Measurements from ENCODE around the gene SLC1A1. TPM values are rescaled to one million over a fixed set of nuclear protein-coding genes. Genes with fewer than 3 reads are reported as not detected.

SLC1A1 gene
- total RNA-seq, 1 experiment from 2014 or later = 3.2 TPM

- POLR2A ChIA-PET (ENCODE audit: unreplicated experiment) = no interaction called here
- Histone ChIP-seq H3F3A (ENCODE audit: low read length, unreplicated experiment) (no peaks in the 10 kb centered on the region), H3K9me2 (replicated peaks; ENCODE audit: low read length) (no peaks in the 10 kb centered on the region), H3K27ac (ENCODE audit: low read length) (no peak overlapping the region), H3K36me3 (ENCODE audit: low read depth, low read length) (no peaks in the 10 kb centered on the region), H2AFZ (ENCODE audit: low read length) (no peak overlapping the region), H3K9me3 (ENCODE audit: low read length) (no peaks in the 10 kb centered on the region), H3K27me3 (ENCODE audit: low read length) (no peaks in the 10 kb centered on the region), H3K79me2 (ENCODE audit: low read length) (no peaks in the 10 kb centered on the region), H3K4me3 (ENCODE audit: low read length) (no peak overlapping the region), H3K4me1 (ENCODE audit: insufficient read depth, low read length) (no peaks in the 10 kb centered on the region), H3K4me2 (ENCODE audit: low read length) (no peak overlapping the region), H3K9ac (ENCODE audit: low read length) (no peak overlapping the region), H4K20me1 (ENCODE audit: low read length) (no peaks in the 10 kb centered on the region)
- CTCF ChIA-PET = interaction anchor here (1.4 kb wide), 1 partner anchor 10 kb away, joined by 3 read pairs; no protein-coding TSS in a partner anchor
- ATAC-seq (0 out of 2 replicates have a peak, but pooled peaks have one; percentile 20), DNase-seq (peak; percentile 29)
- TF ChIP-seq EZH2 (IDR thresholded peaks at IDR 0.05; ENCODE audit: low read length, unreplicated experiment) (no peak), CTCF (conservative IDR thresholded peaks at IDR 0.05; ENCODE audit: low read depth, low read length) (no peak), EZH2phosphoT487 (IDR thresholded peaks at IDR 0.05; ENCODE audit: borderline replicate concordance, low read length) (no peak)
- intact Hi-C loops (cut with micrococcal nuclease) = no loop called here
- no TSS peak for BruUV-seq (replicated peaks)
Observed at GRCh38 chr9:4614627-4615026, 124.4 kb downstream of the SLC1A1 start.

- Histone ChIP-seq H3K4me2 (ENCODE audit: low read length) (no peak overlapping the region), H4K20me1 (ENCODE audit: low read length) (no peaks in the 10 kb centered on the region), H3K9me2 (replicated peaks; ENCODE audit: low read length) (no peaks in the 10 kb centered on the region), H2AFZ (ENCODE audit: low read length) (no peak overlapping the region), H3K4me1 (ENCODE audit: insufficient read depth, low read length) (no peaks in the 10 kb centered on the region), H3K4me3 (ENCODE audit: low read length) (no peak overlapping the region), H3F3A (ENCODE audit: low read length, unreplicated experiment) (no peaks in the 10 kb centered on the region), H3K27ac (ENCODE audit: low read length) (no peak overlapping the region), H3K79me2 (ENCODE audit: low read length) (no peaks in the 10 kb centered on the region), H3K9ac (ENCODE audit: low read length) (no peak overlapping the region), H3K36me3 (ENCODE audit: low read depth, low read length) (no peaks in the 10 kb centered on the region), H3K27me3 (ENCODE audit: low read length) (no peaks in the 10 kb centered on the region), H3K9me3 (ENCODE audit: low read length) (no peaks in the 10 kb centered on the region)
- no peak for ATAC-seq
- no TSS peak for BruUV-seq (replicated peaks)
- intact Hi-C loops (cut with micrococcal nuclease) = no loop called here
- ChIA-PET CTCF (interaction anchor here (1.4 kb wide), 1 partner anchor 11 kb away, joined by 3 read pairs; no protein-coding TSS in a partner anchor), POLR2A (ENCODE audit: unreplicated experiment) (no interaction called here)
- DNase-seq = peak; percentile 4
- TF ChIP-seq CTCF (conservative IDR thresholded peaks at IDR 0.05; ENCODE audit: low read depth, low read length) (no peak), EZH2phosphoT487 (IDR thresholded peaks at IDR 0.05; ENCODE audit: borderline replicate concordance, low read length) (no peak), EZH2 (IDR thresholded peaks at IDR 0.05; ENCODE audit: low read length, unreplicated experiment) (no peak)
Observed at GRCh38 chr9:4615251-4615650, 125.0 kb downstream of the SLC1A1 start.

GRCh38 chr9:4615778-4616177 lies 125.5 kb downstream of the SLC1A1 start:
- Histone ChIP-seq H2AFZ (ENCODE audit: low read length) (no peak overlapping the region), H3K4me3 (ENCODE audit: low read length) (no peak overlapping the region), H4K20me1 (ENCODE audit: low read length) (no peaks in the 10 kb centered on the region), H3K9me2 (replicated peaks; ENCODE audit: low read length) (no peaks in the 10 kb centered on the region), H3F3A (ENCODE audit: low read length, unreplicated experiment) (no peaks in the 10 kb centered on the region), H3K36me3 (ENCODE audit: low read depth, low read length) (no peaks in the 10 kb centered on the region), H3K4me1 (ENCODE audit: insufficient read depth, low read length) (no peaks in the 10 kb centered on the region), H3K27ac (ENCODE audit: low read length) (no peak overlapping the region), H3K79me2 (ENCODE audit: low read length) (no peaks in the 10 kb centered on the region), H3K27me3 (ENCODE audit: low read length) (no peaks in the 10 kb centered on the region), H3K9me3 (ENCODE audit: low read length) (no peaks in the 10 kb centered on the region), H3K4me2 (ENCODE audit: low read length) (no peak overlapping the region), H3K9ac (ENCODE audit: low read length) (no peak overlapping the region)
- intact Hi-C loops (cut with micrococcal nuclease) = no loop called here
- no peak for DNase-seq
- no peak for ATAC-seq
- BruUV-seq (replicated peaks) = no TSS peak
- POLR2A ChIA-PET (ENCODE audit: unreplicated experiment) = no interaction called here
- CTCF ChIA-PET = no interaction called here
- no peak for TF ChIP-seq EZH2 (IDR thresholded peaks at IDR 0.05; ENCODE audit: low read length, unreplicated experiment)
- TF ChIP-seq CTCF (conservative IDR thresholded peaks at IDR 0.05; ENCODE audit: low read depth, low read length) = no peak
- no peak for TF ChIP-seq EZH2phosphoT487 (IDR thresholded peaks at IDR 0.05; ENCODE audit: borderline replicate concordance, low read length)
